Dendritic cell treated with granulocyte-macrophage colony-stimulating factor and Interleukin-4, amounts not matched to agents 40 ng/mL and 50 ng/mL, for 4 days (primary cell): ENCODE results near the gene SLC35A3.
A peak's percentile ranks its signal among the peaks of the same experiment; 100 is the strongest.

Experiments used
- H3K27ac Mint-ChIP-seq: one replicate; pipeline ENCODE4 v1.8.0; 2022; ENCODE audit warnings: mild to moderate bottlenecking, mixed read lengths
- H3K27me3 Mint-ChIP-seq: one replicate; pipeline ENCODE4 v1.8.0; 2022; ENCODE audit warnings: mild to moderate bottlenecking, mixed read lengths
- H3K36me3 Mint-ChIP-seq: one replicate; pipeline ENCODE4 v1.8.0; 2022; ENCODE audit warnings: low read depth, mixed read lengths
- H3K4me1 Mint-ChIP-seq: one replicate; pipeline ENCODE4 v1.8.0; 2022; ENCODE audit warnings: low read depth, mixed read lengths
- H3K4me3 Mint-ChIP-seq: one replicate; pipeline ENCODE4 v1.8.0; 2022; ENCODE audit warnings: mild to moderate bottlenecking, moderate library complexity, mixed read lengths
- H3K9me3 Mint-ChIP-seq: one replicate; pipeline ENCODE4 v1.8.0; 2022; ENCODE audit warnings: mixed read lengths
- intact Hi-C: fragments of 100-400 bp; cut with micrococcal nuclease; formaldehyde crosslinking; loops from one replicate; pipeline ENCODE4 v1.15.0; 2022

Gene SLC35A3

DNA sequence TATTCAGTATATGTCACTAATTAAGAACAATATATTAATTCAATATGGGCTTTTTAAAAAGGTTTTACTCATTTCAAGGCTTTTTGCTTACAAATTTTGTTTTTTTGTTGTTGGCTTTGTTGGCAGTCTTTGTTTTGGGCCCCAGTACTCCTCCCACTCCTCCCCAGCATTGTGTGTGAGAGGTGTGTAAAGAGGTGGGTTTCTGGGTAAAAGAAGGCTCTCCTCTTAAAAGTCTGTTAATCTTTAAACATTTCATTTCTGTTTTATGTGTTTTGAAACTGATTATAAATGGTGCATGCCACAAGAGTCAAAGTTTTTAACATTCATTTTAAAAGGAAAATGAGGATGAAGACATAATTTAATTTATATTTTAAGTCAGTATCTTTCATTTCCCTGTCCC lies 83.3 kb downstream of the SLC35A3 start:
- no peaks in the 10 kb centered on the region for H3K27me3 Mint-ChIP-seq
- no peak overlapping the region for H3K4me3 Mint-ChIP-seq
- intact Hi-C loops, result no loop called here
- H3K9me3 Mint-ChIP-seq, result no peaks in the 10 kb centered on the region
- H3K36me3 Mint-ChIP-seq, result peaks cover 61% of the 10 kb centered on the region
- no peak overlapping the region for H3K27ac Mint-ChIP-seq
- peaks cover 17% of the 10 kb centered on the region for H3K4me1 Mint-ChIP-seq

DNA sequence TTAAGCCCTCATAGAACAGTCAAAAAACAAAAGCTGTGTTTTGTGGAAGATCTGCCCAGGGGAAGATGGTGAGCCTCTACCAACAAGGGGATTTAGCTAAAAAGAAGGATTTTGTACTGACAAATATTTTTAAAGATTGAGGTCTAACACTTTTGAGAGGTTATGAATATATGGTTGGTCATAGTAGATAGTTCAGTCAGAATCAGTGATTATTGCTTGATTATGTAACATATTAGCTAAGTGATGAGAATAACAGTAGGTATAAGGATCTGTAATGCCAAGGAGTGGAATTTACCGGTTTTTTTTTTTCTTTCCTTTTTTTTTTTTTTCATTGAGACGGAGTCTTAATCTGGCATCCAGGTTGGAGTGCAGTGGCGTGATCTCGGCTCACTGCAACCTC lies 83.9 kb downstream of the SLC35A3 start:
- intact Hi-C loops, result no loop called here
- peaks cover 61% of the 10 kb centered on the region for H3K36me3 Mint-ChIP-seq
- no peak overlapping the region for H3K4me3 Mint-ChIP-seq
- H3K27ac Mint-ChIP-seq, result no peak overlapping the region
- H3K27me3 Mint-ChIP-seq, result no peaks in the 10 kb centered on the region
- H3K9me3 Mint-ChIP-seq, result no peaks in the 10 kb centered on the region
- peaks cover 11% of the 10 kb centered on the region for H3K4me1 Mint-ChIP-seq

DNA sequence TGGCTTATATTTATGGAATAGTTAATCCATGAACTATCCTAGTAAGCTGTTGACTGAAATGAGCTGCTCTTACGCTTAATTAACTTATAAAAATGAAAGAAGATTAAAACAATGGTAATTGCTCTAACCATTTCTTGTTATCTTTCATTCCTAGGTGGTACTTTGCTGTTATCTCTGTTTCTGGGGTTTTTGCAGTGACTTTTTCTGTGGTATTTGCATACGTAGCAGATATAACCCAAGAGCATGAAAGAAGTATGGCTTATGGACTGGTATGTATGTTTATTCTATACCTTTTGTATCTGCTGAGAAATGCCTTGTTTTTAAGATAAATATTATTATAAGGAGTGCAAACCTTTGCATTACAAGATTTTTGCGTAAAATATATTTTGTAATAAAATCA lies 91.9 kb downstream of the SLC35A3 start:
- Mint-ChIP-seq H3K9me3 (no peaks in the 10 kb centered on the region), H3K27ac (no peak overlapping the region), H3K4me3 (no peak overlapping the region), H3K27me3 (no peaks in the 10 kb centered on the region), H3K4me1 (peaks cover 15% of the 10 kb centered on the region), H3K36me3 (peaks cover 70% of the 10 kb centered on the region)
- intact Hi-C loops, result no loop called here

DNA sequence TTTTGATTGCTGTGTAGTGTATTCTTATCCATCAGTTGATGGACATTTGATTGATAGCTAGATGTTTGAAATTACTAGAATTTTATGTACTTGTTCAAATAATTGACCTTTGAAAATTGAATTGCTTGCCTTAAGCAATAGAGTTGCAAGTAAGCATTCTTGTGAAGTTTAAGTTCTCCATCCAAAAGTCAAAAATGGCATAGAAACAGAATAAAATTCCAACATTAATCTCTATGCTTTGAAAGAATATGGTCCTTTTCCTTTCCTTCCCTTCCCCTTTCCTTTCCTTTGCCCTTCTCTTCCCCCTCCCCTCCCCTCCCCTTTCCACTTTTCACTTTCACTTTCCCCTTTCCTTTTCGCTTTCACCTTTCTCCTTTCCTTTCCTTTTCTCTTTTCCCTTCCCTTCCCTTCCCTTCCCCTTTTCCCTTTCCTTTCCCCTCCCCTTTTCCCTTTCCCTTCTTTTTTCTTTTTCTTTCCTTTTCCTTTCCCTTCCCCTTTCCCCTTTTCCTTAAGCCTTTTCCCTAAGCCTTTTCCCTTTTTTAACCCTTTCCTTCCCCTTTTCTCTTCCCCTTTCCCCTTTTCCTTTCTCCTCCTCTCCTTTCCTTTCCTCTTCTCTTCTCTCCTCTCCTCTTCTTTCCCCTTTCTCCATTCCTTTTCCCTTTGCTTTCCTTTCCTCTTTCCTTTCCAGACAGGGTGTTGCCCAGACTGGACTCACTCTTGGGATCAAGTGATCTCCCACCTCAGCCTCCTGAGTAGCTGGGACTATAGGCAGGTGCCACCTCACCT lies 95.6 kb downstream of the SLC35A3 start:
- no peaks in the 10 kb centered on the region for H3K27me3 Mint-ChIP-seq
- no peak overlapping the region for H3K27ac Mint-ChIP-seq
- no peak overlapping the region for H3K4me3 Mint-ChIP-seq
- intact Hi-C loops, result no loop called here
- H3K4me1 Mint-ChIP-seq, result peaks cover 15% of the 10 kb centered on the region
- peaks cover 83% of the 10 kb centered on the region for H3K36me3 Mint-ChIP-seq
- H3K9me3 Mint-ChIP-seq, result no peaks in the 10 kb centered on the region

DNA sequence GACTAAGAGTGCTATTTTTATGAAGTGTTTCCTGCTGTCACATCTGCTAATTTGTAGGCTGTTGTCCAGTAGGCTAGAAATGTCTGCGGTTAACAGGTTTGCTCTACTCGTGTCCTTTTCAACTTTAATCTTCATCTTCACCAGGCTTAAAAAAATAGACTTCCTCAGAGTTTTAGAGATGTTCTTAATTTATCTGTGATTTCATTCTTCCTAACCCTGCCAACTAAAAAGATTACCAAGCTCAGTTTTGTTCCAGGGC lies 96.1 kb downstream of the SLC35A3 start:
- H3K4me1 Mint-ChIP-seq, result peaks cover 15% of the 10 kb centered on the region
- no peaks in the 10 kb centered on the region for H3K9me3 Mint-ChIP-seq
- H3K27me3 Mint-ChIP-seq, result no peaks in the 10 kb centered on the region
- H3K27ac Mint-ChIP-seq, result no peak overlapping the region
- intact Hi-C loops, result no loop called here
- peaks cover 84% of the 10 kb centered on the region for H3K36me3 Mint-ChIP-seq
- H3K4me3 Mint-ChIP-seq, result no peak overlapping the region

DNA sequence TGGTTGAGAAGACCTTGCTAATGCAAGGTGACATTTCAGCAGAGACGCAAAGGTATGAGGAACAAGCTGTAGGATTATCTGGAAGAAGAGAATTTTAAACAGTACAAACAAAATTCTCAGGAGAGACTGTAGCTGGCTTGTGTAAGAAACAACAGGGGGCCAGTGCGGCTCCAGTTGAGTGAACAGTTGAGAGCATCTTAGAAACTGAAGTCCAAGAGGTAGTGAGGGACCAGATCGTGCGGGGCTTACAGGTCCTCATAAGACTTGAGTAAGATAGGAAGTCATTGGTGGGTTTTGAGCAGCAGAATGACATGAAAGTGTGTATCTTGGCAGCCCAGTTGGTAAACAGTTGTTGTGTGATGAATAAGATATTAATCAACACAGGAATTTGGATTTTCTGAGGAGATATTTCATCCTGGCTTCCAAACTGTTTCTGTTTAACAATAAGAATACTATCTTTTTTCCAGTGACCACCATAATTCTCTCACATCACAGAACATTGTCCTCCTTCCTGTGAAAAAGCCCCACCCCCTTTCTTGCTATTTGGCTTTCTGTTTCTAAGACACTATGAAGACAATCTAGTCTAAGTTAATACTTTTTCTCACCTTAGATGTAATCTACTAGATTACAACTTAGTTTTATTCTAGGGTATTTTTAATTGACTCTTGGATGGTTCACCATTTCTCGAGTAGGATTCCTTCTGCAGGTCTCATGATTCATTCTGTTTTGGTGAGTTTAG lies 100.6 kb downstream of the SLC35A3 start:
- intact Hi-C loops, result no loop called here
- Mint-ChIP-seq H3K4me3 (no peak overlapping the region), H3K36me3 (peaks cover 94% of the 10 kb centered on the region), H3K27ac (no peak overlapping the region), H3K9me3 (no peaks in the 10 kb centered on the region), H3K4me1 (peaks cover 28% of the 10 kb centered on the region), H3K27me3 (no peaks in the 10 kb centered on the region)

DNA sequence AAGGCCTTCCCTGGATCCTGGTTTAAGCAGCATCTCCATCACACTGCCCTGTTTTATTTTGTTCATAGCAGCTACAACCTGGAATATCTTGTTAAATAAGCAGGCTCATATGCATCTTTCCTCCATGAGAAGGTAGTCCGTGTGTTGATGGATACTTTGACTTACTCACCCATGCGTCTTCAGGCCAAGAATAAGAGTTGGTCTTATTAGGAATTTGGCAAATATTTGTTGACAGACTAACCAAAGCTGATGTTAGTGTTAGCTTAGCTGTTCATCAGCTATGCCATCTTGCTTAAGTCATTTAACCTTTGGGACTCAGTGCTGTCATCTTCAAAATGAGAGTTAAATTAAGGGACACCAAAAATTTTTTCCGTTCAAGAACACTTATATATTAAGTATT lies 103.7 kb downstream of the SLC35A3 start:
- H3K4me3 Mint-ChIP-seq, result no peak overlapping the region
- no peak overlapping the region for H3K27ac Mint-ChIP-seq
- peaks cover 78% of the 10 kb centered on the region for H3K36me3 Mint-ChIP-seq
- H3K9me3 Mint-ChIP-seq, result no peaks in the 10 kb centered on the region
- H3K27me3 Mint-ChIP-seq, result no peaks in the 10 kb centered on the region
- peaks cover 28% of the 10 kb centered on the region for H3K4me1 Mint-ChIP-seq
- intact Hi-C loops, result no loop called here

DNA sequence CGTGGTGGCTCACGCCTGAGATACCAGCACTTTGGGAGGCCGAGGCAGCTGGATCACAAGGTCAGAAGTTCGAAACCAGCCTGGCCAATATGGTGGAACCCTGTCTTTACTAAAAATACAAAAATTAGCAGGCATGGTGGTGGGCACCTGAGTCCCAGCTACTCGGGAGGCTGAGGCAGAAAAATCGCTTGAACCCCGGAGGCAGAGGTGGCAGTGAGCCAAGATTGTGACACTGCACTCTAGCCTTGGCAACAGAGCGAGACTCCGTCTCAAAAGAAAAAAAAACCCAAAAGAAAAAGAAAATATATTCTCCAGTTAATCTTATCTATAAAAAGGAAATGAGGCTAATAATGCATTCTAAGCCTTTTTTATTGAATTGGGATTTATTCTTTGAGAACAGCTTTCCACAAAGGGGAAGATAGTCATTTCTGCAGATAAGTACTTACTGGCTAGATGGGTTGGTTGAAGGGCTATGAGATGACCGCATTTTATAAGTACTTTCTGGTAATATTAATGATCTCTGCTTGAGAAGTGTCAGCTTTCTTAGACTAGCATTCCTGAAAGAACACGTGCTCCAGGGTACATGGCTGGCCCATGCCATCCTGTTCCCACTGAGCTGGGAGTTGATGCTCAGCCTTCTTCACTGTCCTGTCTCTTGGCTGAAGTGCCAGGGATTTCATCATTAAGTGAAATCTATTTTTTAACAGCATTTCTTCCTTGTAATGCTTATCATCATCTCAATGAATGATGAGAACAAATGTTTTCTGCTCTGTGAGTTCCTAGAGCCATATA lies 105.0 kb downstream of the SLC35A3 start:
- Mint-ChIP-seq H3K4me1 (peaks cover 28% of the 10 kb centered on the region), H3K36me3 (peaks cover 78% of the 10 kb centered on the region), H3K9me3 (no peaks in the 10 kb centered on the region), H3K4me3 (no peak overlapping the region), H3K27ac (no peak overlapping the region), H3K27me3 (no peaks in the 10 kb centered on the region)
- intact Hi-C loops, result no loop called here

DNA sequence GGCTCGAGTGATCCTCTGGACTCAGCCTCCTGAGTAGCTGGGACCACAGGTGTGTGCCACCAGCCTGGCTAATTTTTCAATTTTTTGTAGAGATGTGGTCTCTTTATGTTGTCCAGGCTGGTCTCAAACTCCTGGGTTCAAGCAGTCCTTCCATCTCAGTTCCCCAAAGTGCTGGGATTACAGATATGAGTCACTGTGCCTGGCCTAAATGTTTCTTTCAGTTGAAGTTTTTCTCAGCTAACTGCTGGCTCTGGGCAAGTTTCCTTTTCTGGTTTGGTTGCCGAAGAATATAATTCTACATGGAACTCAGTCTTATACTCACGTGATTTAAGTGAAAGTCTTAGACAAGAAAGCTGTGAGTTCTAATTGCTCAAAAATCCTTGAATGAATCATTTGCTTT lies 106.0 kb downstream of the SLC35A3 start:
- intact Hi-C loops, result no loop called here
- Mint-ChIP-seq H3K36me3 (peaks cover 78% of the 10 kb centered on the region), H3K27ac (peak overlapping the region; percentile 58), H3K9me3 (no peaks in the 10 kb centered on the region), H3K4me1 (peaks cover 28% of the 10 kb centered on the region), H3K27me3 (no peaks in the 10 kb centered on the region), H3K4me3 (no peak overlapping the region)

DNA sequence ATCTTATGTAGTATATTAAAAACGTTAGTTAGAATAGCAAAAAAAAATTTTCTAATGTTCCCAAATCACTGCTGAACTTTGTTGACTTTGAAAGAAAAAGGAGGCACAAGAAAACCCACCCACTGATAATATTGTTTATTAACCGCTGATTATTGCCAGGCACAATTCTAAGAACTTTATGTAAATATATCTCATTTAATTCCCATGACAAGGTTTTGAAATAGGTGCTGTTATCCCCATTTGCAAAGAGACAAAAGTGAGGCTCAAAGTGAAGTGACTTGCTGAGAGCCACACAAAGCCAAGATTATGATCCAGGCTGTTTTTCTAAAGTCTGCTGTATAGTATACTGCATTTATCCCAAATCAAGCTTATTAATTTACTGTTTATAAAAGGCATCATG lies 106.5 kb downstream of the SLC35A3 start:
- Mint-ChIP-seq H3K27me3 (no peaks in the 10 kb centered on the region), H3K9me3 (no peaks in the 10 kb centered on the region), H3K4me1 (peaks cover 26% of the 10 kb centered on the region), H3K27ac (no peak overlapping the region), H3K36me3 (peaks cover 78% of the 10 kb centered on the region), H3K4me3 (no peak overlapping the region)
- intact Hi-C loops, result no loop called here

DNA sequence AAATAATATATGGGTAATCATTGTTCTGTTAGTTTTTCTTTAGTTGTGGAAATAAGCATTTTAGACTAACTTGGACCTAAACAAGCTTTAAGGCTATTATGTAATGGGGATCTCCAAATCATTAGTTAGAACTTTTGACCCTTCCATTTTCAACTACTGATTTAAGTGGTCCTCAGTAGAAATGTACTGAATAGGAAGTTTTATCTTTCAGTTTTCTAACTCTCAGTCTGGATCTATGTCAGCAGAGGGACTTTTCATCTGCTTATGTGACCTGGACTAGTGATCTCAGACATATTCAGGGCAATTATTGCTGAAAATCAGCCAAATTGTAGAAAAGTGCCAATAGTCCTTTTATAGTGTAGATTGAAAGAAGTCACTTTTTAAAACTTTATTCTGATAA lies 106.9 kb downstream of the SLC35A3 start:
- no peak overlapping the region for H3K27ac Mint-ChIP-seq
- H3K36me3 Mint-ChIP-seq, result peaks cover 78% of the 10 kb centered on the region
- no peak overlapping the region for H3K4me3 Mint-ChIP-seq
- peaks cover 22% of the 10 kb centered on the region for H3K4me1 Mint-ChIP-seq
- intact Hi-C loops, result no loop called here
- no peaks in the 10 kb centered on the region for H3K9me3 Mint-ChIP-seq
- no peaks in the 10 kb centered on the region for H3K27me3 Mint-ChIP-seq

DNA sequence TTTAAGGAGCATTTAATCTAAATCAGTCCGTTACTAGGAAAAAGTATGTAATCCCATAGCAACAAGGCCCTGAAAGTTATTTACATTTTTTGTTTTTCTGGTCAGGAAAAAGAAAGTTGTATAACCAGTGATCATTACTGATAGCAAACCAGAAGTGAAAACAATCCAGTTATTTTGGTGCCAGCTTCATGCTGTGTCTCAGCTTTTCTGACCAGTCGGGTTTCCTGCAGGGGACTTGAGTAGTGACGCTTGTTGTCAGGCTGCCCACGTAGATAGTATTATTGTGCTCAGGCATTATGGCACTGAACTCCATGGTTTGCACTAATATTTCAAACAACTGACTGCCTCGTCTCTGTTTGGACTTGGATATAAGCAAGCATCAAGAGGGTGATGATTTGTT lies 107.7 kb downstream of the SLC35A3 start:
- no peak overlapping the region for H3K4me3 Mint-ChIP-seq
- H3K4me1 Mint-ChIP-seq, result peaks cover 15% of the 10 kb centered on the region
- H3K27ac Mint-ChIP-seq, result no peak overlapping the region
- H3K27me3 Mint-ChIP-seq, result no peaks in the 10 kb centered on the region
- H3K9me3 Mint-ChIP-seq, result no peaks in the 10 kb centered on the region
- intact Hi-C loops, result no loop called here
- peaks cover 75% of the 10 kb centered on the region for H3K36me3 Mint-ChIP-seq

DNA sequence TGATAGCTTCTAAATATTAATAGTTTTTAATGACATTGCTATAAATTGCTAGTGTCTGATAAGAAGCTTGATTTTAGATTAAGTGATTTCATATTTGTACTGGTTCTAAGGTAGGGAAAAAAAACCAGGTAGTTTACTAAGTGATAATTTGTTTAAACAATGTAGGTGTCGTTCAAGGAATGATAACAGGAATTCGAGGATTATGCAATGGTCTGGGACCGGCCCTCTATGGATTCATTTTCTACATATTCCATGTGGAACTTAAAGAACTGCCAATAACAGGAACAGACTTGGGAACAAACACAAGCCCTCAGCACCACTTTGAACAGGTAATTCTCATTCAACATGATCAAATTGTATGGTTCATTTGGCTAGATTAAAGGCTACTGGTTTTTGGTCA lies 110.5 kb downstream of the SLC35A3 start:
- H3K36me3 Mint-ChIP-seq, result peaks cover 49% of the 10 kb centered on the region
- H3K27me3 Mint-ChIP-seq, result no peaks in the 10 kb centered on the region
- H3K4me1 Mint-ChIP-seq, result peaks cover 5% of the 10 kb centered on the region
- H3K4me3 Mint-ChIP-seq, result no peak overlapping the region
- intact Hi-C loops, result no loop called here
- no peaks in the 10 kb centered on the region for H3K9me3 Mint-ChIP-seq
- no peak overlapping the region for H3K27ac Mint-ChIP-seq
